HG03066 (cell line): ENCODE measurements around the gene CLCF1.

Source experiments
- ATAC-seq: cut with Tn5 transposase; IDR thresholded peaks from one replicate; pipeline ENCODE4 v1.9.1; 2021; ENCODE audit warnings: low read depth; ENCODE audit not compliant: unreplicated experiment

The CLCF1 gene

GRCh38 chr11:67372993-67373647 lies at the start of gene CLCF1:
Gene CLCF1 (minus strand): TSS chr11:67373598. CDS start chr11:67373539, 59 bp downstream.
- no peak for ATAC-seq

GRCh38 chr11:67422891-67423290 lies 49.5 kb upstream of the CLCF1 start:
- no peak for ATAC-seq

- ATAC-seq: no peak
Observed at GRCh38 chr11:67421430-67422031, 48.1 kb upstream of the CLCF1 start.

GRCh38 chr11:67420646-67421429 lies 47.4 kb upstream of the CLCF1 start:
- peak; percentile 87 for ATAC-seq

- no peak for ATAC-seq
Observed at GRCh38 chr11:67420147-67420645, 46.8 kb upstream of the CLCF1 start.

DNA sequence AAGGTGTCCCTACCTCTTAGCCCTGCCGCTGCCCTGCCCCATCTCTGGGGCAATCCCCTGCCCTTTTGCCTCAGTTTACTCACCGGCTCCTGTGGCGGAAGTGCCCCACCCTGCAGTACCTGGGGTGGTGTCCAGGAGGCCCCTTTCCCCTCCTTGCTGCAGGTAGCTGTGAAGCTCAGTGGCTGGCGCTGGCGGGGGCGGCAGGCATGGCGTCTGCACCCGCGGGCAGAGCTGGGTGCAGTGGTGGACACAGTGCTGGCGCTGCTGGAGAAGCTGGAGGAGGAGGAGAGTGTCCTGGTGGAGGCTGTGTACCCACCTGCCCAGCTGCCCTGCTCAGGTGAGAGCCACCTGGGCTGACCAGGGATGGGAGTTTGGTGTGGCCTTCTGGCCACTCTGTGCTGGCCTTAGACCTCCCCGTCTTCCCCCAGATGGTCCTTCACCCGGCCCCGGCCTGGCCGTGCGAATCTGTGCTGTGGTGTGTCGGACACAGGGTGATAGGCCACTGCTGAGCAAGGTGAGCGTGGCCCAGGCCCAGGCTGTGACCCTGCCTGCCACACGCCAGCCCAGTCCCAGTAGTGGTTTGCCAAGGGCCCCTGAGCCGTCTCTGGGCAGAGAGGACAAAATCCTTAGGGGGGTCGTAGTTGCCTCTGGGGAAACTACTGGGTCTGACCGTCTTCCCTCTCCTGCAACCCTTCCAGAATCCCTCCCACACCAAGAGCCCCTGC lies 46.1 kb upstream of the CLCF1 start:
- no peak for ATAC-seq

- ATAC-seq: no peak
Observed at GRCh38 chr11:67418476-67419281, 45.3 kb upstream of the CLCF1 start.

- ATAC-seq: no peak
Observed at GRCh38 chr11:67417425-67417824, 44.0 kb upstream of the CLCF1 start.

DNA sequence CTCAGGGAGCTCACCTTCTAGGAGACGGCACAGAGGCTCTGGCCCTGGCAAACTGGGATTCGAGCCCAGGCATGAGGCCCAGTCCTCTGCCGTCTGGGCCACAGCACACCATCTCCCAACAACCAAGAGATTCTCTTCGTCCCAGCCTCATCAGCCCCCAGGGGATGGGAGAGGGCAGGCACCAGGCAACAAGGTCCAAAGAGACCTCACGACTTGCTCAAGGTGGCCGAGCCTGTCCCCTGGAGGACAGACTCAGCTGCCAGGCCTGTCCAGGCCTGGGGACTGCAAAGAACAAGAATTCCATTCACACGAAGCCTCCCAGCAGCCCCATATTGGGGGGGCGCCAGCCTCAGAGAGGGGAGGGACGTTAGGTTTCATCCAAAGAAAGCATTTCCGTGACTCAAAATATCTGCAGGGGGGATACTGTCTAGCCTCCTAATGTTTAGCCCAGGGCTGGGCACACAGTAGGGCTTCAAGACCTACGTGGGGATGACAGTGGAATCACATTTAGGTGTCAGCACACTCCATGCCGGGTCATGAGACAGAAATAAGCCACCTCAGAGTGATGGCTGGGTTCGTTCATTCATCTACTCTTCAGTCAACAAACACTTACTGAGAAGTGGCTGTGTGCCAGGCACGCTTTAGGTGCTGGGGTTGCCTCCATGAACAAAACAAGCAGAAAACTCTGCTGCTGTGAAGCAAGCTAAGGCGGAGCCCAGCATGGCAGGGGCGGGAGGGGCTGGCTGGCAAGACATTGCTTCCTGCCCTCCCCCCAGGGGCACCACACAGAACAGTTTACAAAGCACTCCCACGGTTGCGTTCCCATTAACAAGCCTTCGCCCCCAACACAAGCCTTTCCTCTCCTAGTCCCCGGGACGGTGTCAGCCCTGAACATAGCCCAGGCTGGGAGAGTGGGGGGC lies 43.3 kb upstream of the CLCF1 start:
- no peak for ATAC-seq

DNA sequence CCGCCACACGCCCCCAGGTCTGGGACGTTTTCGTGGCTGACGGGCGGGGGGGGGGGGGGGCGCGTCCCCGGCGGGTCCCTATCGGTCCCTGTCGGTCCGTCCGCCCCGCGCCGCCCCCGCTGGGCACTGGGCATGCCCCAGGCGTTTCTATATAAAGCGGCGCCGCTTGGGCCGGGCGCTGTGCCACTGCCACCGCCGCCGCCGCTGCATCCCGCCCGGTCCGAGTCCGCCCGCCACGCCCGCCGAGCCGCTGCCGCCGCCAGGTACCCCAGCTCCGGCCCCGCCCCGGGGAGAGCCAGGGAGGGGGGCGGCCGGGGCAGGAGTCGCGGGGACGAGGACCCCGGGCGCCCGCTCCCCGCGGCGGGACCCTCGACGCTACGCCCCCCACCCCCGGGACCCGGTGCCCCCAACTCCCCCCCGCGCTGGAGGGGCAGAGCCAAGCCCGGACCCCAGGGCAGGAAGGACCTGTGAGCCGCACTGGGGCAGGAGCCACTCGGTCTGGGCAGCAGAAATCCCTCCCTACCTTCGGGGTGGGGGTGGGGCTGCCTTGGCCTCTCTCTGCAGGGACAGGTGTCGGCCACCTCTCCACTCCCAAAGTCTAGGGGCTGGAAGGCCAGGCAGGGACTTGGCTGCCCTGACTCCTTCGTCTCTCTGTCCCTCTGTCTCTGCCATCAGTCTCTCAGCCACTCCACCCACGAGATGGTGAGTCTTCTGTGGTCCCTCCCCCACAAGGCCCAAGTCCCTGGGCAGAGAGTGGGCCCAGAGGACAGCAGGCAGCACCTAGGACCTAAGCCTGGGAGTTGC lies 42.3 kb upstream of the CLCF1 start, which contains the start of gene CARNS1:
TSS of gene CARNS1 (plus strand) at position 178 of the 804 bp plus-strand sequence. CDS start at position 700, 522 bp downstream.
- no peak for ATAC-seq

DNA sequence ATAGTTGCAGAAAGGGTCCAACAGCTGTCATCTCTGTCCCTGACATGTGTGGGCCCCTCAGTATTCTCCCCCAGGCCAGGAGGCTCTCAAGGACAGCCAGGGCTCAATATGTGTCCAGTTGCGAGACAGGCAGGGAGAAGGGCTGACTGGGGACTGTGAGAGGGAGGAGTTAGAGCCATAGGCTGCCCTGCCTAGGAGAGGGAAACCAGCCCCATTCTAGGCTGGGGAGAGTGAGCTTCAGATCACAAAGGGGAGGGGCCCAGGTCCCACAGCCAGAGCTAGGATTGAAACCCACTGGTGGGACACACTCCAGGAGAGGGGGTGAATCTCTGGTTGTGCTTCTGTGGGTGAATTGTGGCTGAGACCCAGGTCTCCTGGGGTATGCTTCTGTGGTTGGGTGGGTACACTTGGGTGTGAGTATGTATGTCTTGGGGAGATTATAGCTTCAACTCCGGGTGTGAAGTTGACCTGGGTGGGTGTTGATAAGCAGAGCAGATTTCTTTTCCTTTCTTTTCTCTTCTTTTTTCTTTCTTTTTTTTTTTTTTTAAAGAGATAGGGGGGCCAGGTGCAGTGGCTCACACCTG lies 40.0 kb upstream of the CLCF1 start:
- ATAC-seq: no peak

GRCh38 chr11:67412495-67413179 lies 39.2 kb upstream of the CLCF1 start:
- ATAC-seq: no peak

DNA sequence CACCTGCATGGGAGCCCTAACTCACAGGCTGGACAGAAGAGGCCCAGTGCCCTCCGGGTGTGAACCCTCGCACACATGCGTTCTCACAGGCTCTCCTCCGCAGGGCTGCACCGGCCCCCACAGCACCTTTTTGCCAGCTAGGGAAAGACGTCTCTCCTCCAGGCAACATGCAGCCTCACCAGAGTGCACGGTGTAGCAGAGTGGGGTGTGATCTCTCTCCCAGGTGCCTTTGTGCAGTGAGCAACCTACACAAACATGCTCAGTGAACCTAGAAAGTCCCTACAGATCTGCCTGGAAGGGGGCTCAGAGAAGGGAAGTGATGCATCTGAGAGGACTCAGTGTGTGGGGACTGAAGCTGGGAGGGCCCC lies 38.4 kb upstream of the CLCF1 start:
- ATAC-seq: no peak

DNA sequence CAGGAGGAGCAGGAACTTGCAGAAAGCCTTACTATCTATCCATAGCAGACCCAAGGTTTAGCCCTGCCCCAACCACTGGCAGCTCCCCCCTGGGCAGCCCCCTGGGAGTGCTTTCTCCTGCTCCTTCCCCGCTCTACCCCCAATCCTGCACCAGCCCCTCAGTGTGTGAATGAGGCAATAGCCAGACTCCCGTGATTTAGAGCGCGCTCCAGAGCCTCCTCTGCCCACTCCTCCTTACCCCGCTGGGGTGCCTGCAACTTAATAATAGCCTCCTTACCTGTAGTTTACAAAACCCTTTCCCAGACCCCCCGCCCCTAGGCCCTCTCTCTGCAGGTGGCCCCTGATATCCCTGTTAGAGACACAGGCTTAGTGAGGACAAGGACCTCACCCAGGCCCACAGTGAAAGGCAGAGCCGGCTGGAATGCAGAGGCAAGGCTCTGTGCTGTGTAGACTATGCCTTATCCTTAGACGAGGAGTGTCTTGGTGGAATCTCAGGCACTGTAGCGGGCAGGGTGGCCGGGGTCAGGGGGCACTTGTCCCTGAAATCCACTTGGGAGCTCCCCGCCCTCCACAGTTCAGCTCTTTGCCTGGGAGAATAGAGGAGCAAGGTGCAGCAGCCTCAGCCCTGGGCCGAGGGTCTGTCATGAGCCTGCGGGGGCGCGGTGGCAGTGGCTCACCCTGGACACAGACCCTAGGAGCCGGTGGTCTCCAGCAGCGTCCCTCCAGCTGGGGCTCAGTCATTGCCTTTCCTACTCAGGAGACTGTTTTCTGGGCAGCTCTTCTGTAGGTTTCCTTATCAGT lies 37.8 kb upstream of the CLCF1 start:
- no peak for ATAC-seq

DNA sequence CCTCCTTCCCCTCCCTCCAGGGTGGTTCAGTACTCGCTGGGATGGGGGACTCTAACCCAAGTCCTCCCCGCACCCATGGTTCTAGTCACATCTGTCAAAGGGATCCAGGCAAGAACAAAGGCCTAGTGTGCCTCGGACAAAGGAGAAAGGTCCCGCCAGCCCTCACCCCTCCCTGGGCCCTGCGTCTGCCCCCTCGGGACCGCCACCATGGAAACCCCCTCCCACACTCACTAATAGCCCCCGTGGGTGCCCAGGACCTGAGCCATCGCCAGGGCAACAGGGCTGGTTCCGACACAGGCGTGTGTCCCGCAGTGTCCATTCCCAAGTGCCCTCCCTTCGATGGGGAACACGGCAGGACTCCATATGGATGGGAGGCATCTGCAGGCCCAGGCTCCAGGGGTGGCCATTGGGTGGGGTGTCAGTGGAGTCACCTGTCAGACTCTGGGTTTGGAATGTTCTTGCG lies 37.0 kb upstream of the CLCF1 start:
- no peak for ATAC-seq

GRCh38 chr11:67409781-67410368 lies 36.5 kb upstream of the CLCF1 start:
- ATAC-seq: no peak
